Trophoblast cell (in vitro differentiated cells and primary cell): ENCODE measurements around the gene MAGEA9B. TPM values are rescaled to one million over a fixed set of nuclear protein-coding genes. Genes with fewer than 3 reads are reported as not detected.
A peak's percentile ranks its signal among the peaks of the same experiment; 100 is the strongest.
"Not testable (repeated sequence)": the region's sequence is repeated elsewhere in the genome, so short reads cannot be mapped to it uniquely, and the experiment has no call there.

ENCODE experiments used
- DNase-seq, 2 donors: peaks; one replicate each; pipeline ENCODE4 v3.0.0-alpha.2; 2016
- H2AFZ ChIP-seq: 2 replicates; pipeline ENCODE4 v1.6.1; 2013; ENCODE audit warnings: low read length, moderate library complexity, mild to moderate bottlenecking; ENCODE audit not compliant: insufficient read depth, poor library complexity
- H2AK5ac ChIP-seq: 2 replicates; pipeline ENCODE4 v1.6.1; 2013; ENCODE audit warnings: mild to moderate bottlenecking, low read length
- H2BK120ac ChIP-seq: 2 replicates; pipeline ENCODE4 v1.6.1; 2013; ENCODE audit warnings: low read length, mild to moderate bottlenecking, moderate library complexity; ENCODE audit not compliant: insufficient read depth, poor library complexity
- H2BK12ac ChIP-seq: 2 replicates; pipeline ENCODE4 v1.6.1; 2013; ENCODE audit warnings: mild to moderate bottlenecking, low read length, moderate library complexity
- H2BK5ac ChIP-seq: 2 replicates; pipeline ENCODE4 v1.6.1; 2013; ENCODE audit warnings: low read length, low read depth, moderate library complexity, mild to moderate bottlenecking; ENCODE audit not compliant: poor library complexity
- H3K14ac ChIP-seq: 2 replicates; pipeline ENCODE4 v1.6.1; 2013; ENCODE audit warnings: mild to moderate bottlenecking, low read length
- H3K18ac ChIP-seq: 2 replicates; pipeline ENCODE4 v1.6.1; 2013; ENCODE audit warnings: mild to moderate bottlenecking, low read length
- H3K23ac ChIP-seq: 2 replicates; pipeline ENCODE4 v1.6.1; 2013; ENCODE audit warnings: low read length
- H3K27ac ChIP-seq: 2 replicates; pipeline ENCODE4 v1.5.1; 2013; ENCODE audit warnings: low read depth, mild to moderate bottlenecking, inconsistent platforms, low read length, moderate library complexity
- H3K27me3 ChIP-seq: 2 replicates; pipeline ENCODE4 v1.6.1; 2013; ENCODE audit warnings: inconsistent platforms, mild to moderate bottlenecking, low read length, moderate library complexity; ENCODE audit not compliant: insufficient read depth
- H3K36me3 ChIP-seq, 2 experiments: 1 replicate in 1 of 2; 2 replicates in 1 of 2; pipeline ENCODE4 v1.6.1; 2013; ENCODE audit warnings: low read length in 2 of 2, mild to moderate bottlenecking in 2 of 2, moderate library complexity in 1 of 2; ENCODE audit not compliant: insufficient read depth in 2 of 2, control insufficient read depth in 1 of 2
- H3K4ac ChIP-seq: 2 replicates; pipeline ENCODE4 v1.6.1; 2013; ENCODE audit warnings: low read depth, mild to moderate bottlenecking, low read length, moderate library complexity
- H3K4me1 ChIP-seq, 2 experiments: 1 replicate in 1 of 2; 2 replicates in 1 of 2; pipeline ENCODE4 v1.6.1; 2013; ENCODE audit warnings: low read length in 2 of 2, mild to moderate bottlenecking in 2 of 2, moderate library complexity in 1 of 2; ENCODE audit not compliant: insufficient read depth in 2 of 2, control insufficient read depth in 1 of 2
- H3K4me2 ChIP-seq: 2 replicates; pipeline ENCODE4 v1.6.1; 2013; ENCODE audit warnings: inconsistent platforms, mild to moderate bottlenecking, low read length, moderate library complexity
- H3K4me3 ChIP-seq: 2 replicates; pipeline ENCODE4 v1.5.1; 2013; ENCODE audit warnings: mild to moderate bottlenecking, low read depth, low read length, inconsistent platforms
- H3K79me1 ChIP-seq: one replicate; pipeline ENCODE4 v1.6.1; 2013; ENCODE audit warnings: low read length
- H3K79me2 ChIP-seq: 2 replicates; pipeline ENCODE4 v1.6.1; 2013; ENCODE audit warnings: low read length, mild to moderate bottlenecking; ENCODE audit not compliant: control insufficient read depth, insufficient read depth, poor library complexity
- H3K9ac ChIP-seq: 2 replicates; pipeline ENCODE4 v1.6.1; 2013; ENCODE audit warnings: mild to moderate bottlenecking, low read length
- H3K9me3 ChIP-seq: 2 replicates; pipeline ENCODE4 v1.6.1; 2013; ENCODE audit warnings: low read depth, mild to moderate bottlenecking, control low read depth, inconsistent platforms, low read length; ENCODE audit not compliant: insufficient read depth
- H4K12ac ChIP-seq: 2 replicates; pipeline ENCODE4 v1.6.1; 2013; ENCODE audit warnings: low read depth, mild to moderate bottlenecking, low read length, moderate library complexity
- H4K8ac ChIP-seq: 2 replicates; pipeline ENCODE4 v1.6.1; 2013; ENCODE audit warnings: low read depth, mild to moderate bottlenecking, low read length, moderate library complexity
- H4K91ac ChIP-seq: one replicate; pipeline ENCODE4 v1.6.1; 2013; ENCODE audit warnings: low read depth, mild to moderate bottlenecking, low read length, moderate library complexity
- WGBS: extraction: QIAGEN DNeasy Blood & Tissue Kit; methylation state at CpG from one replicate; pipeline ENCODE4 v1.1.7; 2013; ENCODE audit warnings: missing lambda C conversion rate; ENCODE audit not compliant: insufficient read length, insufficient coverage; ENCODE audit errors: extremely low coverage; 5-methylcytosine and 5-hydroxymethylcytosine counted together
- polyA plus RNA-seq: library from polyadenylated mRNA; stranded (reverse); fragments of 200-250 nt; gene quantifications from 2 replicates; pipeline ENCODE4 v1.2.3, GENCODE V29; 2013

MAGEA9B gene
- not detected in 2 replicates for polyA plus RNA-seq

GRCh38 chrX:149587359-149587758 lies at the start of gene MAGEA9B:
MAGEA9B (minus strand) TSS chrX:149587459; CDS start chrX:149583179, 4,280 bp downstream.
- H2AK5ac ChIP-seq, H3K36me3 ChIP-seq, H2BK120ac ChIP-seq, H3K4ac ChIP-seq, H3K14ac ChIP-seq, H2BK12ac ChIP-seq, H2BK5ac ChIP-seq, H2AFZ ChIP-seq, H3K9me3 ChIP-seq, H3K27ac ChIP-seq, H3K4me3 ChIP-seq, H3K4me1 ChIP-seq, H3K79me1 ChIP-seq, H3K79me2 ChIP-seq, H3K23ac ChIP-seq, H4K91ac ChIP-seq, H4K8ac ChIP-seq, H4K12ac ChIP-seq, H3K27me3 ChIP-seq, H3K9ac ChIP-seq, H3K4me2 ChIP-seq, DNase-seq, H3K18ac ChIP-seq: not testable (repeated sequence)
- no CpG with 5 or more reads among the region's 12 CpGs for WGBS

GRCh38 chrX:149633511-149633910 lies 46.3 kb upstream of the MAGEA9B start:
- no peak overlapping the region for H3K4ac ChIP-seq
- DNase-seq: no peak
- no peaks in the 10 kb centered on the region for H3K79me2 ChIP-seq
- H3K4me1 ChIP-seq: peaks cover 0 to 2% of the 10 kb centered on the region in 2 experiments
- no peak overlapping the region for H3K9ac ChIP-seq
- no peak overlapping the region for H3K4me3 ChIP-seq
- H3K18ac ChIP-seq: no peak overlapping the region
- H3K9me3 ChIP-seq: no peaks in the 10 kb centered on the region
- H2BK12ac ChIP-seq: no peak overlapping the region
- H3K14ac ChIP-seq: no peak overlapping the region
- H3K27ac ChIP-seq: no peak overlapping the region
- no peak overlapping the region for H2AFZ ChIP-seq
- no peaks in the 10 kb centered on the region for H3K27me3 ChIP-seq
- H3K23ac ChIP-seq: no peak overlapping the region
- H3K79me1 ChIP-seq: peaks cover 3% of the 10 kb centered on the region
- H2AK5ac ChIP-seq: no peak overlapping the region
- no peak overlapping the region for H4K91ac ChIP-seq
- H2BK120ac ChIP-seq: no peak overlapping the region
- H3K36me3 ChIP-seq: no peaks in the 10 kb centered on the region
- no peak overlapping the region for H4K8ac ChIP-seq
- no peak overlapping the region for H4K12ac ChIP-seq
- no peak overlapping the region for H3K4me2 ChIP-seq
- no peak overlapping the region for H2BK5ac ChIP-seq

- H2BK120ac ChIP-seq: no peak within 1 kb of the TSS
- no peak within 1 kb of the TSS for H4K12ac ChIP-seq
- H3K4me1 ChIP-seq: peaks cover 0 to 2% of the 10 kb centered on the region in 2 experiments
- H3K27me3 ChIP-seq: no peaks in the 10 kb centered on the region
- H2BK12ac ChIP-seq: no peak within 1 kb of the TSS
- peaks cover 3% of the 10 kb centered on the region for H3K79me1 ChIP-seq
- no peak within 1 kb of the TSS for H2AK5ac ChIP-seq
- no peak within 1 kb of the TSS for H2AFZ ChIP-seq
- peak within 1 kb of the TSS; percentile 84 for H3K4me3 ChIP-seq
- no peak within 1 kb of the TSS for H2BK5ac ChIP-seq
- H3K4ac ChIP-seq: peak within 1 kb of the TSS; percentile 37
- H3K23ac ChIP-seq: no peak within 1 kb of the TSS
- H3K18ac ChIP-seq: no peak within 1 kb of the TSS
- peak within 1 kb of the TSS; percentile 68 for H4K8ac ChIP-seq
- no CpG with 5 or more reads among the region's 102 CpGs for WGBS
- H3K9ac ChIP-seq: peak within 1 kb of the TSS; percentile 78
- no peak within 1 kb of the TSS for H4K91ac ChIP-seq
- H3K36me3 ChIP-seq: no peaks in the 10 kb centered on the region
- H3K9me3 ChIP-seq: no peaks in the 10 kb centered on the region
- DNase-seq: peak; percentile 27 to 68
- no peaks in the 10 kb centered on the region for H3K79me2 ChIP-seq
- peak within 1 kb of the TSS; percentile 71 for H3K14ac ChIP-seq
- H3K4me2 ChIP-seq: peak within 1 kb of the TSS; percentile 96
- H3K27ac ChIP-seq: no peak within 1 kb of the TSS
Measured at GRCh38 chrX:149631234-149632165, 44.2 kb upstream of the MAGEA9B start, which contains the start of gene TMEM185A. TMEM185A (minus strand) TSS chrX:149631792; CDS start chrX:149631580, 212 bp downstream.

- Histone ChIP-seq H3K27me3 (no peaks in the 10 kb centered on the region), H4K8ac (peak overlapping the region; percentile 33), H3K79me1 (peaks cover 3% of the 10 kb centered on the region), H3K4me1 (peaks cover 0 to 2% of the 10 kb centered on the region in 2 experiments), H3K9ac (peak overlapping the region; percentile 78), H3K14ac (no peak overlapping the region), H3K4me3 (peak overlapping the region; percentile 84), H3K23ac (no peak overlapping the region), H2AK5ac (no peak overlapping the region), H2BK120ac (no peak overlapping the region), H4K12ac (no peak overlapping the region), H4K91ac (no peak overlapping the region), H3K27ac (no peak overlapping the region), H3K79me2 (no peaks in the 10 kb centered on the region), H3K4ac (peak overlapping the region; percentile 37), H3K18ac (no peak overlapping the region), H2AFZ (no peak overlapping the region), H2BK12ac (no peak overlapping the region), H3K36me3 (no peaks in the 10 kb centered on the region), H3K4me2 (peak overlapping the region; percentile 83), H2BK5ac (no peak overlapping the region), H3K9me3 (no peaks in the 10 kb centered on the region)
- WGBS: no CpG with 5 or more reads among the region's 16 CpGs
- peak in 1 of 2 donors; percentile 8 for DNase-seq
Measured at GRCh38 chrX:149630681-149631233, 43.5 kb upstream of the MAGEA9B start.
